ENCODE measurements around the gene LCOR.
A peak's percentile ranks its signal among the peaks of the same experiment; 100 is the strongest.

The LCOR gene

GRCh38 chr10:97037365-97038361 is 205.6 kb downstream of the LCOR start:
- peak; percentile 86 for DNase-seq

GRCh38 chr10:97038688-97039087 is 206.6 kb downstream of the LCOR start:
- no peak for DNase-seq

GRCh38 chr10:97039538-97040247 is 207.6 kb downstream of the LCOR start:
- no peak for DNase-seq

GRCh38 chr10:97040248-97040584 is 208.1 kb downstream of the LCOR start:
- DNase-seq: no peak

GRCh38 chr10:97040706-97041105 is 208.6 kb downstream of the LCOR start:
- DNase-seq: no peak

GRCh38 chr10:97042081-97042480 is 210.0 kb downstream of the LCOR start:
- DNase-seq: no peak

- no peak for DNase-seq
Measured at GRCh38 chr10:97042716-97043562, 210.8 kb downstream of the LCOR start.

- no peak for DNase-seq
Measured at GRCh38 chr10:97043563-97043855, 211.4 kb downstream of the LCOR start.
